ENCODE results near the gene U2AF2. TPM values are rescaled to one million over a fixed set of nuclear protein-coding genes. Genes with fewer than 3 reads are reported as not detected.

The U2AF2 gene
- total RNA-seq, 1 experiment from 2014 or later: 321 TPM

DNA sequence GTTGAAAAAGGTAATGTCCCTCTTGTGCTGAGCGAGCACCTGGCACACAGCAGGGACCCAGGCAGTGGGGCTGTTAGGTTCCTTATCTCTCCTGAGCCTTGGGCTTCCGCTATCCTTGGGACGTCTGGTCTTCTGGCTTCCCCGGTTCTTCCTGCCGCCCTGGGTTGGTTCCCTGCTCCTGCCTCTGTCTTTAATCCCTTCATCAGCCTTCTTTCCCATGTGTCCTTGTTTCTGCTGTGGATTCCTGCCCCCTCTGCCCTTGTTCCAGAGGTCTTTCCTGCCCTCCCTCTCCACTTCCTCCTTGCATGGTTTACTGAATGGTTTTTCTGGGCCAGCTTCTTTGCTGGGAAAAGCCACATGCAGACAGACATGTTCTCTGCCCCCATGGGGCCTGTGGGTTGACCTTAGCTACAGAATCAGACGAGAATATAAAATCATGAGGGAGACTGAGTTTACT is 22.8 kb downstream of the U2AF2 start:
- Histone ChIP-seq H3K23ac (ENCODE audit: insufficient read length, low read depth, low read length) (no peak overlapping the region), H2BK120ac (ENCODE audit: low read depth, low read length, poor library complexity, severe bottlenecking) (no peak overlapping the region), H3K27me3 (ENCODE audit: insufficient read depth, low read length) (no peaks in the 10 kb centered on the region), H2AK5ac (ENCODE audit: insufficient read length, low read length) (no peak overlapping the region), H3K4me1 (ENCODE audit: insufficient read depth, low read length) (no peaks in the 10 kb centered on the region), H4K5ac (ENCODE audit: insufficient read length, low read depth, low read length) (no peak overlapping the region), H3K23me2 (ENCODE audit: insufficient read length, low read depth, low read length, poor library complexity, severe bottlenecking) (peaks cover 6% of the 10 kb centered on the region), H2BK15ac (ENCODE audit: low read depth, low read length) (no peak overlapping the region), H3K9me3 (ENCODE audit: control insufficient read depth, low read depth, low read length) (no peaks in the 10 kb centered on the region), H2BK20ac (ENCODE audit: low read depth, low read length, poor library complexity, severe bottlenecking) (no peak overlapping the region), H3K56ac (ENCODE audit: insufficient read length, low read depth, low read length) (no peak overlapping the region), H4K20me1 (ENCODE audit: control insufficient read depth, insufficient read depth, insufficient read length) (no peaks in the 10 kb centered on the region), H3K79me2 (ENCODE audit: insufficient read depth, low read length) (peaks cover 18% of the 10 kb centered on the region; the same call in 1 of the 2 replicates), H3K9ac (ENCODE audit: extremely low read depth, insufficient read length, low read length) (no peak overlapping the region), H4K8ac (replicated peaks; ENCODE audit: insufficient read length, low read depth, low read length) (no peak overlapping the region), H3K14ac (ENCODE audit: insufficient read depth, low read length) (no peak overlapping the region), H3K79me1 (ENCODE audit: insufficient read depth, low read depth, low read length, poor library complexity, severe bottlenecking) (peaks cover 18% of the 10 kb centered on the region), H4K91ac (ENCODE audit: insufficient read length, low read depth, low read length) (no peak overlapping the region), H2AFZ (ENCODE audit: low read length) (no peak overlapping the region), H2BK5ac (ENCODE audit: insufficient read length, low read length) (no peak overlapping the region), H3K18ac (ENCODE audit: insufficient read length, low read depth, low read length) (no peak overlapping the region), H3T11ph (ENCODE audit: low read length) (no peak overlapping the region), H3K4me2 (ENCODE audit: insufficient read depth, insufficient read length, low read length) (no peak overlapping the region), H3K4ac (ENCODE audit: low read depth, low read length) (no peak overlapping the region), H2BK12ac (ENCODE audit: insufficient read length, low read depth, low read length) (no peak overlapping the region), H3K27ac (ENCODE audit: insufficient read length, low read depth, low read length) (no peak overlapping the region)
- DNase-seq: no peak
- peak overlapping the region in 2 of 3 experiments; percentile 59 to 89; a peak in 4 of 7 replicates for H3K27ac Mint-ChIP-seq
- H3K4me1 Mint-ChIP-seq: peaks cover 23 to 27% of the 10 kb centered on the region in 2 experiments
- H3K27me3 Mint-ChIP-seq (ENCODE audit: low read depth): no peaks in the 10 kb centered on the region
- TF ChIP-seq CTCF (conservative IDR thresholded peaks at IDR 0.05): no peak
- 0 out of 5 replicates have a peak overlapping the region, but pooled peaks of 1 of the 2 experiments have one; percentile 5 for H3K4me3 Mint-ChIP-seq
- no peaks in the 10 kb centered on the region; a peak in 1 of 5 replicates for H3K9me3 Mint-ChIP-seq
- WGBS (ENCODE audit: extremely low coverage, insufficient read length, low lambda C conversion rate): no CpG with 5 or more reads among the region's 6 CpGs
- H3K36me3 Mint-ChIP-seq (ENCODE audit: insufficient read depth in 1 of 3, low read depth in 3 of 3): peaks cover 15 to 53% (median 47%) of the 10 kb centered on the region in 3 experiments; a peak in 6 of 7 replicates
